Panc1 (cell line): ENCODE results near the gene WNT7B. TPM values are rescaled to one million over a fixed set of nuclear protein-coding genes. Genes with fewer than 3 reads are reported as not detected.

Experiments used
- ATAC-seq: fragments of 200-7000 bp; cut with Tn5 transposase; 2 replicates; pipeline ENCODE4 v1.9.1; 2020; ENCODE audit warnings: mild to moderate bottlenecking, moderate library complexity
- BruUV-seq: library from RNA; stranded (reverse); fragments of 400-500 nt; replicated peaks from 2 replicates; lab custom pipeline; 2021; lab: Mats Ljungman, UMichigan
- CTCF ChIA-PET: fragments of 300-600 bp; sonication (Branson Sonifier 250); formaldehyde crosslinking; loops from one replicate; lab custom pipeline; 2022; ENCODE audit warnings: antibody characterized with exemption; lab: Charles Lee
- POLR2A ChIA-PET: fragments of 300-600 bp; sonication (Branson Sonifier 250); formaldehyde crosslinking; loops from one replicate; lab custom pipeline; 2022; ENCODE audit warnings: antibody characterized with exemption; lab: Charles Lee
- DNase-seq: peaks from one replicate; pipeline ENCODE4 v3.0.0-alpha.2; 2010; ENCODE audit warnings: low read depth, low spot score
- H3K27ac ChIP-seq: 2 replicates; pipeline ENCODE4 v1.5.1; 2011; ENCODE audit warnings: mild to moderate bottlenecking, low read length, inconsistent platforms
- H3K27me3 ChIP-seq: fragments of 200-500 bp; sonication (Bioruptor generic); 2 replicates; pipeline ENCODE4 v1.6.0; 2014; ENCODE audit warnings: low read length, inconsistent platforms; ENCODE audit not compliant: control insufficient read depth, insufficient read depth
- H3K36me3 ChIP-seq: fragments of 200-500 bp; sonication (Bioruptor generic); 2 replicates; pipeline ENCODE4 v1.5.1; 2014; ENCODE audit warnings: inconsistent platforms, mild to moderate bottlenecking, low read length, moderate library complexity; ENCODE audit not compliant: control insufficient read depth, insufficient read depth
- H3K4me1 ChIP-seq: 2 replicates; pipeline ENCODE4 v1.5.1; 2011; ENCODE audit warnings: inconsistent platforms, mild to moderate bottlenecking, low read length, moderate library complexity; ENCODE audit not compliant: control insufficient read depth, insufficient read depth
- H3K4me3 ChIP-seq, 2 experiments: 2 replicates each; pipeline ENCODE4 v1.5.1; 2011 to 2012; ENCODE audit warnings: low read depth in 2 of 2, low read length in 2 of 2, mild to moderate bottlenecking in 2 of 2, inconsistent platforms in 1 of 2, moderate library complexity in 1 of 2
- H3K9me3 ChIP-seq: fragments of 200-500 bp; sonication (Bioruptor generic); 2 replicates; pipeline ENCODE4 v1.5.1; 2014; ENCODE audit warnings: low read depth, mild to moderate bottlenecking, inconsistent platforms, low read length, moderate library complexity; ENCODE audit not compliant: control insufficient read depth, insufficient read depth
- CTCF ChIP-seq: fragments of 450-650 bp; IDR thresholded peaks from 2 replicates; pipeline ENCODE4 v1.5.1; 2017; ENCODE audit warnings: mild to moderate bottlenecking
- POLR2AphosphoS5 ChIP-seq: IDR thresholded peaks from 2 replicates; pipeline ENCODE4 v1.6.1; 2012; ENCODE audit warnings: mild to moderate bottlenecking, low read depth, low read length, moderate library complexity
- REST ChIP-seq, 2 experiments: IDR thresholded peaks; 2 replicates each; pipeline ENCODE4 v1.6.1; 2011 to 2012; ENCODE audit warnings: low read depth in 2 of 2, control low read depth in 1 of 2, low read length in 1 of 2, mild to moderate bottlenecking in 1 of 2, moderate library complexity in 1 of 2; ENCODE audit not compliant: insufficient read depth in 1 of 2
- SIN3A ChIP-seq: IDR thresholded peaks from 2 replicates; pipeline ENCODE4 v1.6.1; 2012; ENCODE audit warnings: low read depth, mild to moderate bottlenecking, low read length, moderate library complexity, borderline replicate concordance; ENCODE audit not compliant: insufficient read depth
- TCF7L2 ChIP-seq: IDR thresholded peaks from 2 replicates; pipeline ENCODE4 v1.6.1; 2011; ENCODE audit warnings: mild to moderate bottlenecking, low read depth, low read length, inconsistent platforms
- in situ Hi-C: cut with HindIII; loops from 2 replicates; pipeline ENCODE4 v1.10.0; 2016; ENCODE audit warnings: low sequenced_read_pairs, low pct_unique_long_range_greater_than_20kb
- intact Hi-C: fragments of 100-400 bp; cut with micrococcal nuclease; formaldehyde crosslinking; loops from one replicate; pipeline ENCODE4 v1.10.0; 2022; ENCODE audit not compliant: unreplicated experiment
- total RNA-seq: library from RNA; stranded (reverse); gene quantifications from one replicate; pipeline ENCODE4 v1.2.1, GENCODE V29; 2021; ENCODE audit not compliant: unreplicated experiment

Gene WNT7B
- total RNA-seq, 1 experiment from 2014 or later = 52.1 TPM

GRCh38 chr22:46009730-46010129 is 32.8 kb upstream of the WNT7B start:
- CTCF ChIA-PET = no interaction called here

More at GRCh38 chr22:46009730-46010129, 32.8 kb upstream of the WNT7B start:
- no peak for ATAC-seq
- peaks cover 7% of the 10 kb centered on the region; the same call in 1 of the 2 replicates for H3K9me3 ChIP-seq
- POLR2A ChIA-PET = no interaction called here
- TF ChIP-seq POLR2AphosphoS5 = no peak
- TF ChIP-seq TCF7L2 = no peak
- no peak for TF ChIP-seq REST (IDR thresholded peaks at IDR 0.05; ENCODE audit: insufficient read depth in 1 of 2, low read depth in 2 of 2, low read length in 1 of 2)
- no peak for TF ChIP-seq CTCF
- no peak for TF ChIP-seq SIN3A
- peaks cover 46% of the 10 kb centered on the region for H3K4me1 ChIP-seq
- no peaks in the 10 kb centered on the region for H3K27me3 ChIP-seq
- no peak overlapping the region for H3K4me3 ChIP-seq
- BruUV-seq = no TSS peak
- H3K27ac ChIP-seq = peak overlapping the region; percentile 94
- H3K36me3 ChIP-seq = no peaks in the 10 kb centered on the region
- in situ Hi-C loops (loop anchor here (25.0 kb wide), 1 partner anchor 303 kb away; no protein-coding TSS in a partner anchor), intact Hi-C loops (loop anchor here (5.0 kb wide), 2 partner anchors 48 to 58 kb away; no protein-coding TSS in a partner anchor)
- DNase-seq = no peak
